NCI-H146 treated with DMSO at 0.1 percent for 48 hours (cell line): ENCODE data around the gene MTLN.
"Not testable (repeated sequence)": the region's sequence is repeated elsewhere in the genome, so short reads cannot be mapped to it uniquely, and the experiment has no call there.

ENCODE experiments used
- DNase-seq: peaks from one replicate; lab custom pipeline; 2025; ENCODE audit not compliant: unreplicated experiment; lab: John Stamatoyannopoulos, UW

The MTLN gene

GRCh38 chr2:110204408-110205385 is 7.7 kb downstream of the MTLN start, which contains the start of gene NPHP1:
Gene NPHP1 (minus strand): TSS chr2:110205013. CDS start chr2:110204968, 45 bp downstream.
- peak; percentile 79 for DNase-seq

DNA sequence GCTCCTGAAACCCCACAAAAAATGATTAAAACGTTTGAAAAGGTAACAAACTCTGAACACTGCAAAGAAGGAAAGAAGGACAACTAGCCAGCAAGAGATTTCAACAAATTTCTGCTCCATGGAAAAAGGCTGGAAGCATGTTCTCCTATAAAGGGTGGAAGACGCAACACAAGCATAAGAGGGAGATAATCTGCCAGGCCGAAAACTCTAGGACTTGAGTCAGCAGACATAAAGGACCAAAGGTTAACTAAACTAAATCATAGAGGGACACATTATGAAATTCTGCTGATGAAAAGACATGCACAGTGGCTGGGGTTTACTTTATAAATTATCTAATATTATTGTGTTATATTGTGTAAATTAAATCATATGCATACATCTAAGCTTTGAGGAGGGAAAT is 14.3 kb downstream of the MTLN start:
- DNase-seq: no peak

DNA sequence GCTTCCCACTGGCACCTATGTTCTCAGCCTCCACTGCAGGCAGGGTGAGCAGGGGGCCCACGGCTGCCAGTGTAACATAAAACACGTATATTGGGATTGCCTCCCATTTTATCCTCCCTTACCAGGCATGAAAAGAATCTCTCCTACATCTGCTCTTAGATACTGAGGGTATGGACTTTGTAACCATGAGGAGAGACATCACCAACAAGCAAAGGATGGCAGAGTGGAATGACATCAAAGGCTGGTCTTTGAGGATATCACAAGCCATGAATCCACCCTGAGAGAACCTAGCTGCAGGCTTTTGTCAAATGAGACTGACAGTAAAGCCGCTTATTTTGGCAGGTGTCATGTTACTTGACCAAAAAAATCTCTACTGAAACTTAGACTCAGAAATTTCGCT is 14.9 kb downstream of the MTLN start:
- no peak for DNase-seq

GRCh38 chr2:110190169-110190568 is 22.2 kb downstream of the MTLN start:
- DNase-seq: not testable (repeated sequence)

DNA sequence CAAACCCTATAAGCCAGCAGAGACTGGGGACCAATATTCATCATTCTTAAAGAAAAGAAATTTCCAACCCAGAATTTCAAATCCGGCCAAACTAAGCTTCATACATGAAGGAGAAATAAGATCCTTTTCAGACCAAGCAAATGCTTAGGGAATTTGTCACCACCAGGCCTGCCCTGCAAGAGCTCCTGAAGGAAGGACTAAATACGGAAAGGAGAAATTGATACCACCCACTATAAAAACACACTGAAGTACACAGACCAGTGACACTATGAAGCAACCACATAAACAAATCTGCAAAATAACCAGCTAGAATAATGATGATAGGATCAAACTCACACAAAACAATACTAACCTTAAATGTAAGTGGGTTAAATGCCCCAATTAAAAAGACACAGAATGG is 29.9 kb downstream of the MTLN start:
- no peak for DNase-seq

GRCh38 chr2:110180036-110180435 is 32.3 kb downstream of the MTLN start:
- DNase-seq: no peak

DNA sequence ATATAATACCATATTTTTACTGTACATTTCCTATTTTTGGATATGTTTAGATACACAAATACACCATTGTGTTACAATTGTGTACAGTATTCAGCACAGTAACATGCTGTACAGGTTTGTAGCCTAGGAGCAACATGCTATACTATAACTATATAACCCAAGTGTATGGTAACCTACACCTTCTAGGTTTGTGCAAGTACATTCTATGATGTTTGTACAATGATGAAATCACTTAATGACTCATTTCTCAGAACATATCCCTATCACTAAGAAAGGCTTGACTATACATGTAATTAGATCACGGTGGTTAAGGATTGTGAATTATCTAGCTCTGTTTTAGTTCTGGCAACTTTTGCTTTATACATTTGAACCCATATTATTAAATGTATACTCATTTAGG is 38.8 kb downstream of the MTLN start:
- DNase-seq: no peak

GRCh38 chr2:110172506-110172905 is 39.8 kb downstream of the MTLN start:
- DNase-seq: no peak

DNA sequence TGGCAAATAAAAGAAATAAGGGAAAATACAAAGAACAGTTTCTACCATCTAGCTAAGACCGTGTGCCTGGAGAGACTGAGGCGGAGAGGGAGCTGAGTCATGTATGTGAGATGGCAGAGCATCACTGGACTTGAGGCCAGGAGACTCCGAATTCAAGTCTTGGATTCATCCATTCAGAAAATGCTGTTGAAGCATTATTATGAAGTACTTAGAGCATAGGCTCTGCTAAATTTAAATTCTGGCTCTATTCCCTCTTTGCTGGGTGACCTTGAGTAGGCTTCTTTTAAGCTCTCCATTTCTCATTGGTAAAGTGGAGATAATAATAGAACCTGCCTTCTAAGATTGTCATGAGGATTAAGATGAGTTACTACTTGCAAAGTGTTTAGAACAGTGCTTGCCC is 42.2 kb downstream of the MTLN start:
- DNase-seq: no peak

DNA sequence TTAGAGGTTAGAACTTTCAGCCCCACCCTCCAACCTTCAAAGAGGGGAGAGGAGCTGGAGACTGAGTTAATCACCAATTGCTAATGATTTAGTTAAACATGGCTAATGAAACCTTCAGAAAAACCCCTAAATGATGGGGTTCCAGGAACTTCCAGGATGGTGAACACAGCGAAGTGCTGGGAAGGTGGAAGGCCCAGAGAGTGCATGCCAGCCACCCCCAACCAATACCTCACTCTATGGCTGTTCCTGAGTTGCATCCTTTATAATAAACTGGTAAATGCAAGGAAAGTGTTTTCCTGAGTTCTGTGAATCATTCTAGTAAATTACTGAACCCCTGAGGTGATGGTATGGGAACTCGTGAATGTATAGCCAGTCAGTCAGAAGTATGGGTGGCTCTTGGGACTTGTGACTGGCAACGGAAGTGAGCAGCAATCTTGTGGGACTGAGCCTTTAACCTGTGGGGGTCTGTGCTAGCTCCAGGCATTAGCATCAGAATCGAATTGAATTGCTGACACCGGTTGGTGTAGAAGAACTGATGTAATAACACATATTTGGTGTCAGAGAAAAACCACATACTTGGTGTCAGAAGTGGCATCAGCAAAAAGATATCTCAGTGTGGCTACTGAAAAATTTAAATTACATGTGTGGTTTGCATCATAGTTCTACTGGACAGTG is 44.9 kb downstream of the MTLN start:
- DNase-seq: no peak

DNA sequence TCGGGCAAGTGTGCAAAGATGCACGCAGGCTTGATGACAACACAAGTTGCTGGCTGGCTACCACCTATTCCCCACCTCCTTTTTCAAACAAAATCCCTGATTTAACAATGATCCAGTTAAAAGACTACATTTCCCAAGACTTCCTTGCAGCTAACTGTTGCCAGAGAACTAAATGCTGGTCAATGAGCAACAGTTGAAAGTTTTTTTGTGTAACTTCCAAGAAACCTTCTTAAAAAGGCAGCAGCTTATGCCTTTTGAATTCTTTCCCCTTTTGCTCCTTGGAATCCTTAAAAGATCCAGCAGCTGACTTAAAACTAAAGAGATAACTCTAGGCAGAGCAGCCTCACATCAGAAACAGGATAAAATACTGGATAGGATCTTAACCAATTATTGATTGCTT is 46.1 kb downstream of the MTLN start:
- DNase-seq: no peak
